Muscle of back (tissue), 11 donors: ENCODE measurements around the gene RCAN3. TPM values are rescaled to one million over a fixed set of nuclear protein-coding genes. Genes with fewer than 3 reads are reported as not detected.
"Not testable (repeated sequence)": the region's sequence is repeated elsewhere in the genome, so short reads cannot be mapped to it uniquely, and the experiment has no call there.

Experiments used
- DNase-seq, 3 donors: peaks; one replicate each; pipeline versions ENCODE4 v3.0.0 to v3.0.0-alpha.2; 2013
- polyA plus RNA-seq, 10 donors: library from polyadenylated mRNA; unstranded; fragments of 120-200 nt; gene quantifications; one replicate each; pipeline ENCODE4 v1.2.1, GENCODE V29; 2013; ENCODE audit not compliant: insufficient read length in 10 of 10

The RCAN3 gene
- polyA plus RNA-seq, 10 donors: 1.2 to 6.8 (median 2.5) TPM

GRCh38 chr1:24548070-24548469, 45.4 kb downstream of the RCAN3 start:
- no peak for DNase-seq

- not testable (repeated sequence) for DNase-seq
Measured at GRCh38 chr1:24549210-24549609, 46.6 kb downstream of the RCAN3 start.

GRCh38 chr1:24551290-24551959, 48.8 kb downstream of the RCAN3 start:
- DNase-seq: no peak

GRCh38 chr1:24551960-24552571, 49.4 kb downstream of the RCAN3 start:
- DNase-seq: peak in 2 of 3 donors; percentile 34 to 61

GRCh38 chr1:24553931-24554330, 51.3 kb downstream of the RCAN3 start:
- no peak for DNase-seq

- no peak for DNase-seq
Measured at GRCh38 chr1:24554714-24555113, 52.1 kb downstream of the RCAN3 start.

GRCh38 chr1:24555591-24556413, 53.2 kb downstream of the RCAN3 start, which contains the start of gene NCMAP:
Gene NCMAP, plus strand, starts transcription at chr1:24556087. Its CDS starts 39,344 bp downstream, at chr1:24595431.
- DNase-seq: no peak

- DNase-seq: no peak
Measured at GRCh38 chr1:24556414-24556795, 53.8 kb downstream of the RCAN3 start.

- DNase-seq: no peak
Measured at GRCh38 chr1:24557220-24557619, 54.6 kb downstream of the RCAN3 start.

- no peak for DNase-seq
Measured at GRCh38 chr1:24557711-24558131, 55.1 kb downstream of the RCAN3 start.

- DNase-seq: no peak
Measured at GRCh38 chr1:24558455-24558854, 55.8 kb downstream of the RCAN3 start.

GRCh38 chr1:24558902-24559791, 56.5 kb downstream of the RCAN3 start:
- peak in 2 of 3 donors; percentile 26 to 46 for DNase-seq

- DNase-seq: no peak
Measured at GRCh38 chr1:24560361-24560760, 57.7 kb downstream of the RCAN3 start.

GRCh38 chr1:24562625-24563024, 60.0 kb downstream of the RCAN3 start:
- DNase-seq: no peak

GRCh38 chr1:24564695-24565094, 62.1 kb downstream of the RCAN3 start:
- DNase-seq: no peak

- DNase-seq: no peak
Measured at GRCh38 chr1:24566236-24566867, 63.7 kb downstream of the RCAN3 start.

- DNase-seq: no peak
Measured at GRCh38 chr1:24567792-24568388, 65.3 kb downstream of the RCAN3 start.

- no peak for DNase-seq
Measured at GRCh38 chr1:24568475-24568874, 65.8 kb downstream of the RCAN3 start.

- DNase-seq: no peak
Measured at GRCh38 chr1:24570265-24571125, 67.9 kb downstream of the RCAN3 start.

GRCh38 chr1:24572301-24572700, 69.7 kb downstream of the RCAN3 start:
- no peak for DNase-seq
